Ishikawa (cell line): Measurements from ENCODE around the gene MTA2.

Experiments
- CEBPB ChIP-seq: IDR thresholded peaks from 2 replicates; pipeline ENCODE4 v1.6.1; 2012
- CREB1 ChIP-seq: IDR thresholded peaks from 2 replicates; pipeline ENCODE4 v1.6.1; 2012; ENCODE audit warnings: low read depth
- EGR1 ChIP-seq: IDR thresholded peaks from 2 replicates; pipeline ENCODE4 v1.6.1; 2012
- EP300 ChIP-seq: IDR thresholded peaks from 2 replicates; pipeline ENCODE4 v1.6.1; 2012; ENCODE audit warnings: borderline replicate concordance
- FOXM1 ChIP-seq: IDR thresholded peaks from 2 replicates; pipeline ENCODE4 v1.6.1; 2012; ENCODE audit warnings: low read depth, borderline replicate concordance
- MAX ChIP-seq: IDR thresholded peaks from 2 replicates; pipeline ENCODE4 v1.6.1; 2012
- NFIC ChIP-seq: IDR thresholded peaks from 2 replicates; pipeline ENCODE4 v1.6.1; 2012
- RAD21 ChIP-seq: IDR thresholded peaks from 2 replicates; pipeline ENCODE4 v1.6.1; 2012; ENCODE audit warnings: low read depth
- REST ChIP-seq: IDR thresholded peaks from 2 replicates; pipeline ENCODE4 v1.6.1; 2012; ENCODE audit warnings: low read depth, mild to moderate bottlenecking
- TAF1 ChIP-seq: IDR thresholded peaks from 2 replicates; pipeline ENCODE4 v1.6.1; 2012; ENCODE audit warnings: low read depth, mild to moderate bottlenecking
- TCF12 ChIP-seq: IDR thresholded peaks from 2 replicates; pipeline ENCODE4 v1.6.1; 2012; ENCODE audit warnings: low read depth
- TEAD4 ChIP-seq: IDR thresholded peaks from 2 replicates; pipeline ENCODE4 v1.6.1; 2012
- USF1 ChIP-seq: IDR thresholded peaks from 2 replicates; pipeline ENCODE4 v1.6.1; 2012
- YY1 ChIP-seq: IDR thresholded peaks from 2 replicates; pipeline ENCODE4 v1.6.1; 2012; ENCODE audit warnings: low read depth
- ZBTB7A ChIP-seq: IDR thresholded peaks from 2 replicates; pipeline ENCODE4 v1.6.1; 2012; ENCODE audit warnings: low read depth

MTA2 gene

GRCh38 chr11:62601122-62601371 lies 618 bp downstream of the MTA2 start:
- TF ChIP-seq TAF1 (0 out of 2 replicates have a peak, but pooled peaks have one; percentile 2), TEAD4 (no peak), MAX (peak; percentile 86)

- TF ChIP-seq REST, result no peak
- no peak for TF ChIP-seq RAD21
- TF ChIP-seq ZBTB7A, result no peak
- no peak for TF ChIP-seq MAX
- no peak for TF ChIP-seq NFIC
- no peak for TF ChIP-seq YY1
Observed at GRCh38 chr11:62600367-62601121, 1.1 kb downstream of the MTA2 start.

- TF ChIP-seq TEAD4, result no peak
- no peak for TF ChIP-seq EP300
- no peak for TF ChIP-seq ZBTB7A
- TF ChIP-seq TAF1, result no peak
- TF ChIP-seq USF1, result no peak
- TF ChIP-seq TCF12, result no peak
- no peak for TF ChIP-seq NFIC
- TF ChIP-seq REST, result no peak
- TF ChIP-seq EGR1, result no peak
- TF ChIP-seq RAD21, result no peak
- no peak for TF ChIP-seq FOXM1
- no peak for TF ChIP-seq MAX
- no peak for TF ChIP-seq CREB1
- TF ChIP-seq CEBPB, result no peak
Observed at GRCh38 chr11:62599901-62600300, 1.8 kb downstream of the MTA2 start.

GRCh38 chr11:62599069-62599696 lies 2.5 kb downstream of the MTA2 start:
- TF ChIP-seq YY1, result no peak
- 0 out of 2 replicates have a peak, but pooled peaks have one; percentile 35 for TF ChIP-seq CREB1
- no peak for TF ChIP-seq EGR1
- TF ChIP-seq TAF1, result peak; percentile 20; the same call in 1 of the 2 replicates
- TF ChIP-seq EP300, result peak; percentile 35; the same call in 1 of the 2 replicates
- TF ChIP-seq NFIC, result peak; percentile 97
- peak; percentile 70 for TF ChIP-seq MAX
- 0 out of 2 replicates have a peak, but pooled peaks have one; percentile 12 for TF ChIP-seq USF1
- TF ChIP-seq FOXM1, result no peak
- TF ChIP-seq TCF12, result no peak; the same call in 1 of the 2 replicates
- TF ChIP-seq CEBPB, result no peak
- TF ChIP-seq RAD21, result no peak
- TF ChIP-seq REST, result no peak
- no peak for TF ChIP-seq ZBTB7A
- no peak for TF ChIP-seq TEAD4
